HG03439 (cell line): ENCODE measurements around the gene LRRTM3.

ENCODE experiments used
- ATAC-seq: cut with Tn5 transposase; IDR thresholded peaks from one replicate; pipeline ENCODE4 v1.9.1; 2021; ENCODE audit warnings: mild to moderate bottlenecking, moderate library complexity; ENCODE audit not compliant: unreplicated experiment

LRRTM3 gene

GRCh38 chr10:66931949-66932343 lies 6.1 kb downstream of the LRRTM3 start:
- no peak for ATAC-seq

- no peak for ATAC-seq
Measured at GRCh38 chr10:66934711-66935110, 8.9 kb downstream of the LRRTM3 start.

- no peak for ATAC-seq
Measured at GRCh38 chr10:66940965-66941364, 15.1 kb downstream of the LRRTM3 start.

- ATAC-seq: no peak
Measured at GRCh38 chr10:66941491-66941890, 15.7 kb downstream of the LRRTM3 start.

GRCh38 chr10:66942407-66942806 lies 16.6 kb downstream of the LRRTM3 start:
- ATAC-seq: no peak

- no peak for ATAC-seq
Measured at GRCh38 chr10:66943590-66943989, 17.8 kb downstream of the LRRTM3 start.

- no peak for ATAC-seq
Measured at GRCh38 chr10:66951896-66952295, 26.1 kb downstream of the LRRTM3 start.

GRCh38 chr10:66958466-66958865 lies 32.6 kb downstream of the LRRTM3 start:
- no peak for ATAC-seq

GRCh38 chr10:66964946-66965345 lies 39.1 kb downstream of the LRRTM3 start:
- no peak for ATAC-seq

GRCh38 chr10:66980246-66980815 lies 54.5 kb downstream of the LRRTM3 start:
- ATAC-seq: no peak

GRCh38 chr10:66981361-66982052 lies 55.7 kb downstream of the LRRTM3 start:
- ATAC-seq: no peak

GRCh38 chr10:66982053-66982420 lies 56.2 kb downstream of the LRRTM3 start:
- no peak for ATAC-seq

GRCh38 chr10:66982792-66983474 lies 57.1 kb downstream of the LRRTM3 start:
- ATAC-seq: no peak

GRCh38 chr10:66983475-66983818 lies 57.6 kb downstream of the LRRTM3 start:
- no peak for ATAC-seq

- no peak for ATAC-seq
Measured at GRCh38 chr10:66990143-66990830, 64.5 kb downstream of the LRRTM3 start.

GRCh38 chr10:66996996-66997395 lies 71.2 kb downstream of the LRRTM3 start:
- no peak for ATAC-seq

- ATAC-seq: no peak
Measured at GRCh38 chr10:66999762-67000545, 74.1 kb downstream of the LRRTM3 start.

GRCh38 chr10:67004690-67005089 lies 78.9 kb downstream of the LRRTM3 start:
- no peak for ATAC-seq

- no peak for ATAC-seq
Measured at GRCh38 chr10:67005981-67006380, 80.1 kb downstream of the LRRTM3 start.

- ATAC-seq: no peak
Measured at GRCh38 chr10:67011480-67011879, 85.6 kb downstream of the LRRTM3 start.

- no peak for ATAC-seq
Measured at GRCh38 chr10:67011981-67012380, 86.1 kb downstream of the LRRTM3 start.
